ENCODE results near the gene GNG2. TPM values are rescaled to one million over a fixed set of nuclear protein-coding genes. Genes with fewer than 3 reads are reported as not detected.

Gene GNG2
- total and polyA plus RNA-seq, 5 donors from 2014 or later, result 145 to 252 (median 203) TPM

GRCh38 chr14:52014601-52015267 lies 154.3 kb downstream of the GNG2 start:
- Histone ChIP-seq H3K4me1 (ENCODE audit: control insufficient read depth, insufficient read depth, low read length, poor library complexity, severe bottlenecking) (peaks cover 5% of the 10 kb centered on the region), H3K27me3 (ENCODE audit: control insufficient read depth, insufficient read depth, low read length) (no peaks in the 10 kb centered on the region), H3K36me3 (ENCODE audit: control insufficient read depth, insufficient read depth, low read length) (peaks cover 18% of the 10 kb centered on the region), H3K4me3 (ENCODE audit: low read depth, low read length) (no peak overlapping the region), H3K27ac (ENCODE audit: insufficient read depth, low read length, poor library complexity, severe bottlenecking) (no peak overlapping the region), H3K9me3 (ENCODE audit: control insufficient read depth in 2 of 2, low read length in 2 of 2) (no peaks in the 10 kb centered on the region)
- H3K27ac Mint-ChIP-seq, result no peak overlapping the region
- no peak overlapping the region for H3K4me3 Mint-ChIP-seq
- ATAC-seq (ENCODE audit: low read depth in 2 of 2) (no peak), DNase-seq (no peak)
- H3K36me3 Mint-ChIP-seq, result peaks cover 15% of the 10 kb centered on the region
- peaks cover 0 to 14% (median 2%) of the 10 kb centered on the region in 4 donors for H3K4me1 Mint-ChIP-seq
- H3K9me3 Mint-ChIP-seq, result no peaks in the 10 kb centered on the region
- peaks cover 9% of the 10 kb centered on the region for H3K27me3 Mint-ChIP-seq

- Histone ChIP-seq H3K4me1 (ENCODE audit: control insufficient read depth, insufficient read depth, low read length, poor library complexity, severe bottlenecking) (peaks cover 13% of the 10 kb centered on the region), H3K27me3 (ENCODE audit: control insufficient read depth, insufficient read depth, low read length) (no peaks in the 10 kb centered on the region), H3K4me3 (ENCODE audit: low read depth, low read length) (no peak overlapping the region), H3K27ac (ENCODE audit: insufficient read depth, low read length, poor library complexity, severe bottlenecking) (no peak overlapping the region), H3K9me3 (ENCODE audit: control insufficient read depth in 2 of 2, low read length in 2 of 2) (no peaks in the 10 kb centered on the region), H3K36me3 (ENCODE audit: control insufficient read depth, insufficient read depth, low read length) (peaks cover 13% of the 10 kb centered on the region)
- Mint-ChIP-seq H3K27me3 (peaks cover 9% of the 10 kb centered on the region), H3K27ac (no peak overlapping the region), H3K4me1 (peaks cover 0 to 22% (median 7%) of the 10 kb centered on the region in 4 donors), H3K4me3 (no peak overlapping the region), H3K36me3 (peaks cover 13% of the 10 kb centered on the region), H3K9me3 (no peaks in the 10 kb centered on the region)
- DNase-seq, result peak in 1 of 3 donors; percentile 18
- no peak for ATAC-seq (ENCODE audit: low read depth in 2 of 2)
Observed at GRCh38 chr14:52015411-52016030, 155.1 kb downstream of the GNG2 start.

DNA sequence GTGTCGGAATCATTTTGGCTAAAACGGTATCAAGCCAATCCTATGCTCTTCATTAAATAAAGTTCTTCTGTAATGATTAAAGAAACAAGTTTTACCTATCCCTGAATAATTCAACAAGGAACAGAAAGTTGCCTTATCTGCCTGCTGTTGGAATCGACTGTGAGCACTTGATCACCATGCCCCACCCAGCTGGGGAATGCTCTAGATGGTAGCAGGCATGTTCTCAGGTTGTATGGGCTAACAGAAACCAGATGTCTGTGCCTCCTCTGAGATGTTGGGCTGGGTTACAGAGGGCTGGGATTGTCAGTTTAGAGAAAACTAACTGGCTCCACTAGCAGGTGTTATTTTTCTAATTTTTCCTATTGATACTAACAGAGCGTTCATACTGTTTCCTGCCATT lies 157.8 kb downstream of the GNG2 start:
- Mint-ChIP-seq H3K4me1 (peaks cover 0 to 47% (median 23%) of the 10 kb centered on the region in 4 donors), H3K36me3 (no peaks in the 10 kb centered on the region), H3K27ac (peak overlapping the region in 1 of 3 donors; percentile 80), H3K4me3 (no peak overlapping the region), H3K27me3 (peaks cover 9% of the 10 kb centered on the region), H3K9me3 (peaks cover 0 to 3% (median 0%) of the 10 kb centered on the region in 7 donors)
- no peaks in the 10 kb centered on the region for H3K27me3 ChIP-seq (ENCODE audit: control insufficient read depth, insufficient read depth, low read length)
- peaks cover 30% of the 10 kb centered on the region for H3K4me1 ChIP-seq (ENCODE audit: control insufficient read depth, insufficient read depth, low read length, poor library complexity, severe bottlenecking)
- ATAC-seq (ENCODE audit: low read depth in 2 of 2), result no peak
- H3K36me3 ChIP-seq (ENCODE audit: control insufficient read depth, insufficient read depth, low read length), result no peaks in the 10 kb centered on the region
- H3K27ac ChIP-seq (ENCODE audit: insufficient read depth, low read length, poor library complexity, severe bottlenecking), result no peak overlapping the region
- H3K9me3 ChIP-seq (ENCODE audit: control insufficient read depth in 2 of 2, low read length in 2 of 2), result no peaks in the 10 kb centered on the region
- no peak overlapping the region for H3K4me3 ChIP-seq (ENCODE audit: low read depth, low read length)
- DNase-seq, result no peak

DNA sequence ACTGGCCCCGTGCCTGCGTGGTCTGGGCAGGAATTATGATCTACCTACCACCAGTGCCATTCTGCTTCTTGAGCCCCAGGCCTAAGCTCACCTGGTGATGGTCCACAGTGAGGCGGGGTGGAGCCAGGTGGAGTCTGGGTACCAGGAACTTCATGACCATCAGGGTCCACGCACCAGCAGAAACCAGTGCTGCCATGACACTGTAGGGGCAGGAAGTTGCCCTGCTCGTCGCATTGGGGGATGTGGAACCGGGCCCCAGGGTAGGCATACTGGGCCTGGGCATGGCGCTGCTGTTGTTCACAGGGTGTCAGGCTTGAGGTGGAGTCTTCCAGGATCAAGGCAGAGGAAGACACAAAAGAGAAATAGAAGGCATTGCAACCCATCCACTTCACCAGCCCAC lies 158.6 kb downstream of the GNG2 start:
- ATAC-seq (ENCODE audit: low read depth in 2 of 2) (no peak), DNase-seq (no peak)
- no peaks in the 10 kb centered on the region for H3K9me3 ChIP-seq (ENCODE audit: control insufficient read depth in 2 of 2, low read length in 2 of 2)
- Mint-ChIP-seq H3K4me1 (peaks cover 0 to 47% (median 23%) of the 10 kb centered on the region in 4 donors), H3K4me3 (no peak overlapping the region), H3K36me3 (no peaks in the 10 kb centered on the region), H3K27ac (peak overlapping the region in 2 of 3 donors; percentile 71 to 80), H3K9me3 (peaks cover 0 to 3% (median 0%) of the 10 kb centered on the region in 7 donors), H3K27me3 (peaks cover 9% of the 10 kb centered on the region)
- no peak overlapping the region for H3K27ac ChIP-seq (ENCODE audit: insufficient read depth, low read length, poor library complexity, severe bottlenecking)
- peaks cover 30% of the 10 kb centered on the region for H3K4me1 ChIP-seq (ENCODE audit: control insufficient read depth, insufficient read depth, low read length, poor library complexity, severe bottlenecking)
- H3K36me3 ChIP-seq (ENCODE audit: control insufficient read depth, insufficient read depth, low read length), result no peaks in the 10 kb centered on the region
- no peaks in the 10 kb centered on the region for H3K27me3 ChIP-seq (ENCODE audit: control insufficient read depth, insufficient read depth, low read length)
- no peak overlapping the region for H3K4me3 ChIP-seq (ENCODE audit: low read depth, low read length)

Other genes with a start within 250 kb of the GNG2 start
- gene FRMD6, start 208.7 kb upstream of the GNG2 start, total RNA-seq, result 1.7 TPM
- under 1 TPM in 2 of 4 donors, not detected in 2; 0.77 to 0.89 TPM for gene FRMD6, start 208.7 kb upstream of the GNG2 start, polyA plus RNA-seq
- 134 TPM for gene RTRAF, start 128.9 kb downstream of the GNG2 start, total RNA-seq
- gene RTRAF, start 128.9 kb downstream of the GNG2 start, polyA plus RNA-seq, result 100 to 1,000 TPM; 203 to 241 (median 227) TPM
- not detected for gene NID2, start 208.4 kb downstream of the GNG2 start, total RNA-seq
- 1 to 10 TPM in 1 of 4 donors, under 1 TPM in 3; 0.35 to 1.1 (median 0.62) TPM for gene NID2, start 208.4 kb downstream of the GNG2 start, polyA plus RNA-seq